K562 (cell line): Measurements from ENCODE around the gene IMMP2L.

Source experiments
- BHLHE40 ChIP-seq: IDR thresholded peaks from 2 replicates; pipeline ENCODE4 v1.6.1; 2011; ENCODE audit warnings: low read length, improper control_type of control experiment
- EHMT2 ChIP-seq: fragments of 450-650 bp; IDR thresholded peaks from 2 replicates; pipeline ENCODE4 v1.6.1; 2018; ENCODE audit warnings: antibody characterized with exemption
- TEAD1 ChIP-seq, 2 experiments: fragments of 450-650 bp in 1 of 2; sonication (generic) in 1 of 2; formaldehyde crosslinking; IDR thresholded peaks; 2 replicates each; pipeline versions ENCODE4 v1.4.0 to v1.8.0; 2020 to 2022; ENCODE audit warnings: mild to moderate bottlenecking in 2 of 2, missing genetic modification reagents in 1 of 2

- TF ChIP-seq BHLHE40 (no peak), TEAD1 (CRISPR knock-in tag; IDR thresholded peaks at IDR 0.05) (no peak), EHMT2 (no peak)
These were observed 365.6 kb downstream of the IMMP2L start for GRCh38 chr7:111196655-111197054.
